GM20000 (cell line): ENCODE results near the gene UBE2L6.
"Not testable (repeated sequence)": the region's sequence is repeated elsewhere in the genome, so short reads cannot be mapped to it uniquely, and the experiment has no call there.

Source experiments
- DNase-seq: peaks from one replicate; pipeline ENCODE4 v3.0.0; 2012; ENCODE audit warnings: low spot score
- CTCF ChIP-seq: IDR thresholded peaks from 2 replicates; pipeline ENCODE4 v1.5.1; 2012; ENCODE audit warnings: mild to moderate bottlenecking, control low read depth; ENCODE audit errors: extremely low read depth, missing control alignments

The UBE2L6 gene

GRCh38 chr11:57542582-57542981 lies 24.9 kb downstream of the UBE2L6 start:
- no peak for DNase-seq
- TF ChIP-seq CTCF: no peak

GRCh38 chr11:57541169-57541568 lies 26.3 kb downstream of the UBE2L6 start:
- no peak for TF ChIP-seq CTCF
- DNase-seq: no peak

- no peak for TF ChIP-seq CTCF
- DNase-seq: no peak
Measured at GRCh38 chr11:57539342-57539741, 28.1 kb downstream of the UBE2L6 start.

- TF ChIP-seq CTCF: no peak
- no peak for DNase-seq
Measured at GRCh38 chr11:57536947-57537619, 30.4 kb downstream of the UBE2L6 start, which contains the start of gene SMTNL1. TSS of gene SMTNL1 (plus strand) at chr11:57537595. CDS start at chr11:57542643, 5,048 bp downstream.

GRCh38 chr11:57534449-57534848 lies 33.0 kb downstream of the UBE2L6 start:
- not testable (repeated sequence) for DNase-seq

- TF ChIP-seq CTCF: no peak
- DNase-seq: peak; percentile 90
Measured at GRCh38 chr11:57530596-57531507, 36.6 kb downstream of the UBE2L6 start, which contains the start of gene TIMM10. TSS of gene TIMM10 (minus strand) at chr11:57530754. CDS start at chr11:57530189, 565 bp downstream.

- no peak for TF ChIP-seq CTCF
- no peak for DNase-seq
Measured at GRCh38 chr11:57530215-57530595, 37.3 kb downstream of the UBE2L6 start.
